Gastrocnemius medialis (tissue), 4 donors: ENCODE data around the gene SSNA1.

ENCODE experiments used
- POLR2A ChIP-seq, 2 donors: fragments of 450-650 bp; IDR thresholded peaks; one replicate each; pipeline ENCODE4 v1.6.1; 2017; ENCODE audit warnings: antibody characterized with exemption in 2 of 2, mild to moderate bottlenecking in 2 of 2, moderate library complexity in 2 of 2
- TF ChIP-seq, protein P1 (sequence below), 5 experiments: fragments of 450-650 bp in 3 of 5; fragments of 200-600 bp in 2 of 5; sonication (generic) in 2 of 5; IDR thresholded peaks in 4 of 5; conservative IDR thresholded peaks in 1 of 5; 1 replicate in 4 of 5; 2 replicates in 1 of 5; pipeline ENCODE4 v1.5.1; 2016 to 2019; ENCODE audit warnings: antibody characterized with exemption in 5 of 5, mild to moderate bottlenecking in 3 of 5, moderate library complexity in 3 of 5

DNA sequence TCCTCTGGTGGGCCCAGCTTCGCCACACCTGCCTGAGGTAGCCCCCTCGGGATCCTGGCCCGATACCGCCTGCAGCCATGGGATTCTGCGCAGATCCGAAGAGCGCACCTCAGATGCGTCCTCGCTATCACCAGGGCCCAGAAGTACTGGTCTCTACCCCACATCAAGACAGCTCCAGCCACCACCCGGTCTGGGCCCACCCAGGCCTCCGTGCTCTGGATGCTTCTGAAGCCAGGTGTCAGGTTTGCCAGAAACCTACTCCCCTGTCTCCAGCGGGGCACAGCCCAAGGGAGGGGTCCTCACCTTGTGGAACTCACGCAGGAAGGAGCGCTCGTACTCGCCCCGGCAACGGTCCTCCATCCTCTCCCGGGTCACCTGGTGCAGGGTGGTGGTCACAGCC, 2.6 kb upstream of the SSNA1 start:
- TF ChIP-seq, protein P1, sequence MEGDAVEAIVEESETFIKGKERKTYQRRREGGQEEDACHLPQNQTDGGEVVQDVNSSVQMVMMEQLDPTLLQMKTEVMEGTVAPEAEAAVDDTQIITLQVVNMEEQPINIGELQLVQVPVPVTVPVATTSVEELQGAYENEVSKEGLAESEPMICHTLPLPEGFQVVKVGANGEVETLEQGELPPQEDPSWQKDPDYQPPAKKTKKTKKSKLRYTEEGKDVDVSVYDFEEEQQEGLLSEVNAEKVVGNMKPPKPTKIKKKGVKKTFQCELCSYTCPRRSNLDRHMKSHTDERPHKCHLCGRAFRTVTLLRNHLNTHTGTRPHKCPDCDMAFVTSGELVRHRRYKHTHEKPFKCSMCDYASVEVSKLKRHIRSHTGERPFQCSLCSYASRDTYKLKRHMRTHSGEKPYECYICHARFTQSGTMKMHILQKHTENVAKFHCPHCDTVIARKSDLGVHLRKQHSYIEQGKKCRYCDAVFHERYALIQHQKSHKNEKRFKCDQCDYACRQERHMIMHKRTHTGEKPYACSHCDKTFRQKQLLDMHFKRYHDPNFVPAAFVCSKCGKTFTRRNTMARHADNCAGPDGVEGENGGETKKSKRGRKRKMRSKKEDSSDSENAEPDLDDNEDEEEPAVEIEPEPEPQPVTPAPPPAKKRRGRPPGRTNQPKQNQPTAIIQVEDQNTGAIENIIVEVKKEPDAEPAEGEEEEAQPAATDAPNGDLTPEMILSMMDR (IDR thresholded peaks at IDR 0.05 in 4 of 5, conservative IDR thresholded peaks at IDR 0.05 in 1 of 5) = no peak
- TF ChIP-seq POLR2A (IDR thresholded peaks at IDR 0.05) = no peak
